ENCODE results near the gene ZYG11B. TPM values are rescaled to one million over a fixed set of nuclear protein-coding genes. Genes with fewer than 3 reads are reported as not detected.
"Not testable (repeated sequence)": the region's sequence is repeated elsewhere in the genome, so short reads cannot be mapped to it uniquely, and the experiment has no call there.

The ZYG11B gene
- total RNA-seq, 4 donors from 2014 or later: 13.9 to 27.8 (median 18.4) TPM

DNA sequence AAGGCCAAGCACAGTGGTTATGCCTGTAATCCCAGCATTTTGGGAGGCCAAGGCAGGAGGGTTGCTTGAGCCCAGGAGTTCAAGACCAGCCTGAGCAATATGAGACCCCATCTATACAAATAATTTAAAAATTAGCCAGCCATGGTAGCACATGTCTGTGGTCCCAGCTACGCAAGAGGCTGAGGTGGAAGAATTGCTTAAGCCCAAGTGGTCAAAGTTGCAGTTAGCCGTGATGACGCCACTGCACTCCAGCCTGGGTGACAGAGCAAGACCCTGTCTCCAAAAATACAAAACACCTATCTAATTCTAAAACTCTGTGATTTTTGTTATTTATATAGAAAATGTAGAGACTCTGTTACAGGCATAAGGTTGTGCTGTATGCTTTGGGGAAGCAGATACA is 72.1 kb downstream of the ZYG11B start:
- Histone ChIP-seq H3K27ac (no peak overlapping the region), H3K36me3 (peaks cover 0 to 68% (median 12%) of the 10 kb centered on the region in 3 donors), H3K9me3 (no peaks in the 10 kb centered on the region), H3K27me3 (no peaks in the 10 kb centered on the region), H3K4me3 (no peak overlapping the region), H3K4me1 (no peaks in the 10 kb centered on the region)
- 81 to 87% methylated on average over 3 of the region's 3 CpGs for WGBS, 2 donors
- intact Hi-C loops (cut with DNase I): no loop called here
- DNase-seq: no peak
- TF ChIP-seq, protein P1, sequence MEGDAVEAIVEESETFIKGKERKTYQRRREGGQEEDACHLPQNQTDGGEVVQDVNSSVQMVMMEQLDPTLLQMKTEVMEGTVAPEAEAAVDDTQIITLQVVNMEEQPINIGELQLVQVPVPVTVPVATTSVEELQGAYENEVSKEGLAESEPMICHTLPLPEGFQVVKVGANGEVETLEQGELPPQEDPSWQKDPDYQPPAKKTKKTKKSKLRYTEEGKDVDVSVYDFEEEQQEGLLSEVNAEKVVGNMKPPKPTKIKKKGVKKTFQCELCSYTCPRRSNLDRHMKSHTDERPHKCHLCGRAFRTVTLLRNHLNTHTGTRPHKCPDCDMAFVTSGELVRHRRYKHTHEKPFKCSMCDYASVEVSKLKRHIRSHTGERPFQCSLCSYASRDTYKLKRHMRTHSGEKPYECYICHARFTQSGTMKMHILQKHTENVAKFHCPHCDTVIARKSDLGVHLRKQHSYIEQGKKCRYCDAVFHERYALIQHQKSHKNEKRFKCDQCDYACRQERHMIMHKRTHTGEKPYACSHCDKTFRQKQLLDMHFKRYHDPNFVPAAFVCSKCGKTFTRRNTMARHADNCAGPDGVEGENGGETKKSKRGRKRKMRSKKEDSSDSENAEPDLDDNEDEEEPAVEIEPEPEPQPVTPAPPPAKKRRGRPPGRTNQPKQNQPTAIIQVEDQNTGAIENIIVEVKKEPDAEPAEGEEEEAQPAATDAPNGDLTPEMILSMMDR (IDR thresholded peaks at IDR 0.05): no peak
- TF ChIP-seq POLR2A (IDR thresholded peaks at IDR 0.05): no peak

DNA sequence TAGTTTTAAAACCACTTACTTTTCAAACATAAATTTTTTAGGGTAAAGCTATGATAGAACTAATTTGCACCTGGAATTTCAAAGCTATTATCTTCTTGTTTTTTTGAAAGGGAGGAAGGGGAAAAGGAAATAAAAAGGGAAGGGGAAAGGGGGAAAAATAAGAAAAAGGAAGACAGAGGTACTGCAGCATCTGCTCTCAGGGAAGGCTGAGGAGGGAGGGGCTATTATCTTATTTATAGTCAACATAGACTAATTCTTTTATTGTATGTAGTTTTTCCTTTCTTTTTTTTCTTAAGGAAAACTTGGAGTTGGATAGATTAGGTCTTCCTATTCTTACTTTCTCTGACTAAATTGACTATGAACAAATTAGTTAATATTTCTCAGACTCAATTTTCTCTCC is 74.8 kb downstream of the ZYG11B start:
- Histone ChIP-seq H3K4me3 (no peak overlapping the region), H3K4me1 (no peaks in the 10 kb centered on the region), H3K27ac (no peak overlapping the region), H3K9me3 (no peaks in the 10 kb centered on the region), H3K27me3 (no peaks in the 10 kb centered on the region), H3K36me3 (peaks cover 5 to 71% (median 17%) of the 10 kb centered on the region in 3 donors)
- intact Hi-C loops (cut with DNase I): no loop called here
- no peak for DNase-seq
- TF ChIP-seq, protein P1 (IDR thresholded peaks at IDR 0.05): no peak
- no peak for TF ChIP-seq POLR2A (IDR thresholded peaks at IDR 0.05)

DNA sequence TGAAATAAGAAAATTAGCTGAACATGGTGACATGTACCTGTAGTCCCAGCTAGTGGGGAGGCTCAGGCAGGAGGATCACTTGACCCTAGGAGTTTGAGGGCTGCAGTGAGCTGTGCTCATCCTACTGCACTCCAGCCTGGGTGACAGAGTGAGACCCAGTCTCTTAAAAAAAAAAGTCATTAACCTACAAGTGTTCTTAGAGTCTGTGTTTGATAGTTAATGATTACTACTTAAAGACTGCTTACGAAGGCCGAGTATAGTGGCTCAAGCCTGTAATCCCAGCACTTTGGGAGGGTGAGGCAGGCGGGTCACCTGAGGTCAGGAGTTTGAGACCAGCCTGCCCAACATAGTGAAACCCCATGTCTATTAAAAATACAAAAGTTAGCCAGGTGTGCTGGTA is 77.8 kb downstream of the ZYG11B start:
- H3K4me1 ChIP-seq; H3K27me3 ChIP-seq; H3K27ac ChIP-seq; H3K9me3 ChIP-seq; H3K4me3 ChIP-seq; intact Hi-C loops (cut with DNase I); DNase-seq: not testable (repeated sequence)
- WGBS, 2 donors: 89 to 97% methylated on average over 3 of the region's 3 CpGs
- peaks cover 5 to 70% (median 13%) of the 10 kb centered on the region in 3 donors for H3K36me3 ChIP-seq

DNA sequence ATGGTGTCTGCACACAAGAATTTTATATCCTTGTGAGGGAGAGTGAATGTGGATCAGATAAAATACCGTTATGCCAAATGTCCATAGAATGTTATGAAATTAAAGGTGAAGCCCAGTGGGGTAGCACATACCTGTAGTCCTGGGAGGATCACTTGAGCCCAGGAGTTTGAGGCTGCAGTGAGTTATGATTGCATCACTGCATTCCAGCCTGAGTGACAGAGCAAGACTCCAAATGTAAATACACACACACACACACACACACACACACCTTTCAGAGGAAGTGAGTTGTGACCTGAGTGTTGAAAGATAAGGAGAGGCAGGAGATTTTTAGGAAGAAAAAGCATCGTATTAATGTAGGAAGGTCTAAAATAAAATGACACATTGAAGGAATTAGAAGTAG is 88.2 kb downstream of the ZYG11B start:
- Histone ChIP-seq H3K4me1 (no peaks in the 10 kb centered on the region), H3K9me3 (no peaks in the 10 kb centered on the region), H3K36me3 (peaks cover 0 to 94% (median 21%) of the 10 kb centered on the region in 3 donors), H3K4me3 (no peak overlapping the region), H3K27ac (no peak overlapping the region), H3K27me3 (no peaks in the 10 kb centered on the region)
- TF ChIP-seq, protein P1 (IDR thresholded peaks at IDR 0.05): no peak
- no peak for TF ChIP-seq POLR2A (IDR thresholded peaks at IDR 0.05)
- WGBS, 2 donors: 86 to 87% methylated on average over 2 of the region's 2 CpGs
- intact Hi-C loops (cut with DNase I): no loop called here
- DNase-seq: no peak

DNA sequence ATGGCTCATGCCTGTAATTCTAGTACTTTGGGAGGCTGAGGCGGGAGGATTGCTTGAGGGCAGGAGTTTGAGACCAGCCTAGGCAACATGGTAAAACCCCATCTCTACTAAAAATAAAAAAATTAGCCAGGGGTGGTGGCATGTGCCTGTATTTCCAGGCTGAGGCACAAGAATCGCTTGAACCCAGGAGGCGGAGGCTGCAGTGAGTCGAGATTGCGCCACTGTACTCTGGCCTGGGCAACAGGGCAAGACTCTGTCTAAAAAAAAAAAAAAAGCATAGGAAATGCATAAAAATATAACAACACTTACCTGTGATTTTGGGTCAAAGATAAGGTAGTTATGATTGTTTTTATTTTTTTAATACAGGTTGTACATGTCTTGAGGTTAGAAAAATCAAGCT is 94.6 kb downstream of the ZYG11B start:
- H3K27ac ChIP-seq; H3K4me1 ChIP-seq; intact Hi-C loops (cut with DNase I); H3K9me3 ChIP-seq; DNase-seq; H3K4me3 ChIP-seq; H3K27me3 ChIP-seq: not testable (repeated sequence)
- H3K36me3 ChIP-seq: peaks cover 0 to 70% (median 12%) of the 10 kb centered on the region in 3 donors
- 94 to 95% methylated on average over 5 of the region's 5 CpGs for WGBS, 2 donors

DNA sequence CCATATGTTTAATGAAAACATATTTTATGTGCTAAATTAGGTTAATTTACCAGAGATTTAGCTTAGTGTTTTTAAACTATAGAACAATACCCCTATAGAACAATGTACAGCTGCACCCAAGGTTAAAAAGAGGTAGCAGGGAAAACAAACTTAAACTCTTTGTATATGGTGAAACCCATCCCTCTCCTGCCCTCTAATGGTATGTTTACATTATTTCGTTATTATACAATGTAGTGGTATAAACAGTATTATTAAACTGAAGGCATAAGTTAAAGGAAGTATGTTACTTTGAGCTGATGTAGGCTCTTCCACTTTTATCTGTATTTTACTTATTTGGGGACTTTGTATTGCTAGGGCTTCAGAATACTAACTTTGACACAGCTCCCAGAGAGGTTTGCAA is 99.6 kb downstream of the ZYG11B start:
- intact Hi-C loops (cut with DNase I): no loop called here
- Histone ChIP-seq H3K9me3 (no peaks in the 10 kb centered on the region), H3K27ac (no peak overlapping the region), H3K27me3 (no peaks in the 10 kb centered on the region), H3K4me3 (no peak overlapping the region), H3K4me1 (no peaks in the 10 kb centered on the region), H3K36me3 (peaks cover 0 to 25% (median 5%) of the 10 kb centered on the region in 3 donors)
- TF ChIP-seq, protein P1 (IDR thresholded peaks at IDR 0.05): peak in 1 of 6 experiments; percentile 30
- no peak for TF ChIP-seq POLR2A (IDR thresholded peaks at IDR 0.05)
- DNase-seq: no peak
- WGBS, 2 donors: 4 to 21% methylated on average over 1 of the region's 1 CpG

Measured in esophagus squamous epithelium (tissue), 5 donors.